SKM-1 (cell line): ENCODE data around the gene MSL3B.
A peak's percentile ranks its signal among the peaks of the same experiment; 100 is the strongest.

ENCODE experiments used
- DNase-seq: peaks from one replicate; lab custom pipeline; 2025; ENCODE audit not compliant: unreplicated experiment; lab: John Stamatoyannopoulos, UW

Gene MSL3B

DNA sequence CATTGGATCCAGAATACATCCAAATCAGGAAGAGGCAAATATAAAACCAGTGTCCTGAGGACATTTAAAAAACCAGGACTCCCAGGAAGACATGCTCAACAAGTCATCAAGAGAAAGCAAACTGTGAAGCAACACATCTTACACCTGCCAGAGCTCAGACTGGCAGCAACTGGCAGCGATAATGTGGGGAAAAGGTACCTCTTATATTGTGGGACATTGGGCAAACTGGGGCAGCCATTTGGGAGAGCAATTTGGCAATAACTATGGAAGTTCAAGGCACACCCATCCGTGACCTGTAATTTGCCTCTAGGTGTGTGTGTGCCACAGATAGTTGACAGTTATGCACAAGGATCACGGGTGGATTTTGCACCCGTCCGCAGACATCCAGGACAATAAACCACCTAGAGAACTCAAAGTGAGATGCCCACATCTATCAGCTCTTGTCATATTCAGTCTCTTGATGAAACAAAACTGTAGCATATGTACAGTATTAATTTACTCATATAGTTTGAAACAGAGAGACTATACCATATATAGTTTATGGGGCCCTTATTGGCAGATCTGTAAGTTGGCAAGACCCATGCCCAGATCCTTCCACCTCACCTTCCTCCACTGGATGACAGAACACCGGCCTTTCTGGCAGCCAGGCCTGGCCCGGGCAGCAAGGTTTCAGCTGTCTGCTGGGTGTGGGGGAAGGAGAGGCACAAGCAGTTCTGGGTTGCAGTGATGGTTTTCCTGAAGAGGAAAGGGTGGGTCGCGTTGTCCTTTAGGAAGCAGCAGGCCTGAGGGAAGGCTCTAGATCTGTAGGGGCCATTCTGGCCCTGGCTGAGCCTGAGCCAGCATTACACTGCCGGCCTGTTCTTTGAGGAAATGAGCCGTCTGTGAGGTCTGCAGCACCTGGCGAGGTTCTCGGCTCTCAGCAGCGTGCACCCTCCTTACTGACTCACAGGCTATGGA, 32.7 kb downstream of the MSL3B start:
- no peak for DNase-seq

DNA sequence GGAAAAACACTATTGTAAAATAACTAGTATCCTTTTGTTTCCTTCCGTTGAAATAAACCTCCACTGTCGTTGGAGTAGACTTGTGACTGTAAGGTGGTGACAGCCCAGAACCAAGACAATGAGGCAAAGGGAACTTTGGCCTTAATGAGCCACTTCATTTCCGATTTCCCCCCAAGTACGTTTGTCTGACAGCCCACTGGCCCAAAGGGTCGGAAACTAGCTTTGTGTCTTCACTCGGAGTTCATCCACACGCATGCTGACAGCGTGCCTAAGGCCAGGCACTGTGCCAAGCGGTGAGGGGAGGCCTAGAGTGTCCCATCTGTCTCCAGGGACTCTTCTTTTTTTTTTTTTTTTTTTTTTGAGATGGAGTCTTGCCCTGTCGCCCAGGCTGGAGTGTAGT, 34.8 kb downstream of the MSL3B start:
- no peak for DNase-seq

DNA sequence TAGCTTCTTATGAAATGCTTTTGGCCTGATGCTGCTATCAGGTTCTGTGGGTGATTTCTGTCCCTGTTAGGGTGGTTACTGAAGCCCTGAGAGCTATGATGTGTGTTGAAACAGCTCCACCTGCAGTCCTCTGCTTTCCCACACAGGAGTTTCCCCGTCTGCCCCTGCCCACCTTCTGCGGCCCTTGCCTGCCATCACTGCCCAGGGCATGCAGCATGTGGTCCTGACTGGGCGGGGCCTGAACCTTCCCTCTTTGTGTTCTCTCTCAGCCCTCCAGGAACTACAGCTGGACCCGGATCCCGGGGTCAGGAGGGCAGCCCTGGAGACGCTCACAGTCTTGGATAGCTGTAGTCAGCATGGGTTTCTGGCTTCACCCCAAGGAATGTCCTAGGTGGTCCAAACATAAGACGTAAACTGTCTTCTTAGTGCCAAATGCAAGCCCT, 35.3 kb downstream of the MSL3B start:
- DNase-seq, result no peak

DNA sequence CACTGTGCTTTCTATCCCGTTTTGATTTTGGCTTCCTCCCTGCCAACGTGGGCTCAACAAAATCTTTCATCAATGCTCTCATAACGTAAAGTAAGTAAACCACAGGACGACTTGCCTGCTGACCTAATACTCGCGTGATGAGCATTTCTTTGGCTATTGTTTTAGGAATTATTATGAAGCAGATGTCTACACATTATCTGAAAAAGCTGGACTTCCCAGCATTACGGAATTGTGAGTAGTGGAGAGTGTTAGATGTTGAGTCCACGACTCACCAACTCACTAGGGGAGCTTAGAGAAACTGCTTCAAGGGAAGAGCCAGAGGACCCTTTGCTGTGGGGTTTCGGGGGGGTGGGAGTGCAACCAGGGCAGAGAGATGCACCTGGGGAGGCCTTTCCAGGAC, 35.8 kb downstream of the MSL3B start:
- DNase-seq, result no peak

DNA sequence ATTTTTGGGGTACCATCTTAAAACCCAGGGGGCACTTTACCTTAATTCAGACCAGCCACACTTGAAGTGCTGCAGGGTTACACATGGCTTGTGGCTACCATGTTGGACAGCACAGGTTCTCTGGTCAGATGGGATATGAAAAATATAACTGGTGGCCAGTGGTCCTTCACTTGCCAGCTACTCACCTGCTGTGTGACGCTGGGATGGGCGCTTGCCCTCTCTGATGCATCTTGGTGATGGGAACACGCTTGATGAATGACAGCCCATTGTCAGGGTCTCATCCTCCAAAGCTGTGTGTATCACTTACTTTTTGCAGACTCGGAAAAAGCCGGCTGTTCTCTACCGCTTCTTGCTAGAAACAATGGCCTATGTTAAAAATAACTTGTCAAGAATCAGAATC, 36.3 kb downstream of the MSL3B start:
- DNase-seq, result no peak

DNA sequence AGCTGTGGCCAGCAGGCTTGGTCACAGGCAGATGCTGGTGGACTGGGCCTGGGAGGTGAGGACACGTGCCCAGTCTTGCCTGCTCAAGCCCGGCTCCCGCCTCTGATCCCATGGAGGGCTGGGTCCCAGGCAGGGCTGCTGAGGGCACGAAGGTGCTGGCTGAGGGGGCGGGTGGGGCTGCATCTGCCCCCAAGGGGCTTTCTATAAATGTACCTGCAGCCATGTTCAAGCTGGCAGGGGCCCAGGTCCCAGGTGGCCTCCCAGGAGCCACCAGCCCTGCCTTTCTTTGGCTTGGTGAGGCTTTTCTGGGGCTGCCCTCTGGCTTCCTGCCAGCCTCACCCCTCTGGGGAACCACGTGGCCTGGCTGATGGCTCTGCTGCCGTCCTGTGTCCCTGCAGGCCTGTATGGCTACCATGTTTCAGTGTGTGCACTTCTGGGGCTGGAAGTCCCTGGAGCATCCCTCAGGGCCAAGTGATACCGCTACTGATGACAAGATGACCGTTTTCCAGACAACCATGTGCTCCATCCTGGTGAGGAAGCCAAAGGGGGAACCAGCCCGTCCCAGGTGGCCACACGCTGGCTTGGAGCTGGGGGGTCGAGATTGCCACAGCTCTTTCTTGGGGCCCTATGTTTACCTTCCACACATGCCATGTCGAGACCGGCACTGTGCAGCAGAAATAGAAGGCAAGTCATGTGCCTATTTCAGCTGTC, 37.0 kb downstream of the MSL3B start:
- DNase-seq, result no peak

DNA sequence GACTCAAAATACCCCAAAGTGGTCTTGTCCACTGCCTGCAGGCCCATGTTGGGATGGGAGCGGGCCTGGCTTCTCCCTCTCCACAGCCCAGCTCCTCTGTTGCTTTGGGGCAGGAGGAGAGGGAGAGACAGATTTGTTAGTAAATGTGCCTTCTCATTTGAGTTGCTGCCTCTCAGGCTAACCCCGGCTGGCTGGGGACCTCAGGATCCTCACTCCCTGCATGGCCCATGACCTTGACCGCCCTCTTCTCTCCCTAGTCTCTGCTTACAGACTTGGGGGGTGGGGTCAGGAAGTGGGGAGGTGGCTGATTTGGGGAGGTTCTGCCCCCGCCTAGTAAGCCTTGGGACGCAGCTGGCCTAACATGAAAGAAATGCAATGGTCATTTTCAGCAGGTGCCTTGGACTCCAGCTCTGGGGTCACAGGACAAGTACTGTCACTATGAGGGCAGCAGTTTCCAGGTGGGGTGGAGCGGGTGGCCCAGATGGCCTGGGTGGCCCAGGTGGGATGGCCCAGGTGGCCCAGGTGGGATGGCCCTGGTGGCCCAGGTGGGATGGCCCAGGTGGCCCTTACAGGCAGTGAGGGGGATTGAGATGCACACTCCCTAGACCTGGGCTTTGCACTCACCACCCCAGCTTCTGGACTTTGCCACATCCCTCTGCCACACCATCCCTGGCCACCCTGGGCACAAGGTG, 37.9 kb downstream of the MSL3B start:
- DNase-seq, result no peak

DNA sequence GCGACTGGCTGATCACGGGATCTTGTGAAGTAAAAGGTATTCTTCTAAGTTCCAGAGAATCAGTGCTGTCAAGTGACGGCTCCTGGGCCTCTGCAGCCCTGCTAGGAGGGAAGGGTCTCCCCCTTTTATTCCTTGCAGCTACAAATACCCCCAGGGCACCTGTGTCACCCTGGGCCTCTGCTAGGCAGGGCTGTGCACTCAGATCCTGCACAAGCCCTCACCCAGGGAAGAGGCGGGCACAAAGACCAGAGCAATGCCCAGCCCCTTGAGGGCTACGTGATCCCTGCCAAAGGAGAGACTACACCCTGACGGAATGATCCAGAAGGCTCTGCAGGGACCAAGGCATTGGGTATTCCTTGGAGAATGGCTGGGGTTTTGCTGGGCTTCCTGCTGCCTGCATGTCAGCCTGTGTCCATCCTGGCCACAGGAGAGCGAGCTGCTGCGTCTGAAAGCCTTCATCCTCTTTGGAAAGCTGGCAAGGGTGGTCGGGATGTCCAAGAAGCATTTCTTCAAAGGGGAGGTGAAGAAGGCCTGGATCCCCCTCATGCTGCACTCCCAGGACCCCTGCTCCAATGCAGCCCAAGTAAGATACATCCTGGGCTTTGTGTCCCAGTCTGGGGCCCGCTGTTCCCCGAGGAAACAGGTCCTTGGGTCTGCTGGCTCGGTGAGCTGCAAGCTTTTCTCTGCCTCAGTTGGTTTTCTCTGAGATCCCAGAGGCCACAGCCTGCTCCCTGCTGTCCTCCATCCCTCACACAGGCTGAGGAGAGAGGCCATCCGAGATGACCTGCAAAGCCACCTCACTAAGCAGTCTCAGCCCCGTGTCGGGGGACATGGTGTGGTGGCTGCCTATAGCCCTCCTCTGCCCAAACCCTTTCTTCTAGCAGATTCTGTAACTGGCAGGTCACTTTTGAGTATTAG, 38.7 kb downstream of the MSL3B start:
- DNase-seq, result no peak

DNA sequence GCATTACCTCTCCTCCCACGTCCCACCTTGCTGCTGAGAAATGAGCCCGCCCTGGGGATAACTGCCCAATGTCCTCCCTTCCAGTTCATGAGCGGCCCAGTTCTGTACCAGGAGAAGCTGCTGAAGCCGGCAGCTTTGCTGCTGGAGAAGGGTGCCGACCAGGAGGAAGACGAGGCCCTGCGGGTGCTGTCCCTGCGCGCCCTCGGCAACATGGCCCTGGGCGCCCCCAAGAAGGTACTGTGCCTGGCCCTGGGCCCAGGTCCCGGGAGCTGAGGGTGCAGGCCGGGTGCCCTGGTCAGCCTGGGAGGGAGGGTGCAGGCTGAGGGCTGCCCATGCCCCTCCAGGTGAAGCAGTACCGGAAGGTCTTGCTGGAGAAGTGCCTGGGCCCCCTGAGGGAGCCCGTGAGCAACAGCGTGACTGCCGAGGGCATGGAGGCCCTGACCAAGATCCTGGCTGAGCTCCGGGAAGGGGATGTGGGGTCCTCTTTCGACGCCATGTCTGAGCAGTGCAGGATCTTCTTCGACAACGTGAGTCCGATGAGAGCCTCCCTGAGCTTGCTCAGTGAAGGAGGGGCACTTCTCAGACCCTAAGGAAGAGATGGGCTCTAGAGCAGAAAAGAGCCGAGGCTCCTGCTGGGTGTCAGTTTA, 39.5 kb downstream of the MSL3B start:
- DNase-seq, result no peak

DNA sequence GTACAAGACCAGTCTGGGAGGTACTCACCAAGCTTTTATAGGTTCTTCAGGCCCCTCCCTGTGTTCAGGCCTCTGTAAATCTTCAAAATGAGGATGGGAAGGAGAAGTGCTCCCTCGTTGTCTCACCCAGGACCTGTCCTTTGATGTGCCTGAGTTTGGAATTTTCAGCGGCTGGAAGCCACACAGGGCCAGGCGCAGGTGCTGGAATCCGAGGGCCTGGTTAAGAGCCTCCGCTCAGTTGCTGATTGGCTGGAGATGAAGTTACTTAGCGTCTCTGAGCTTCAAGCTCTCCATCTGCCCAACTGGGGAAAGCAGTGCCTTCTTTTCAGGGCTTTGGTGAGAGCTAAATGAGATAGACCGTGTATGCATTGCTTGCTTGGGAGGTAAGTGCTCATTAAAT, 43.8 kb downstream of the MSL3B start:
- DNase-seq, result no peak

DNA sequence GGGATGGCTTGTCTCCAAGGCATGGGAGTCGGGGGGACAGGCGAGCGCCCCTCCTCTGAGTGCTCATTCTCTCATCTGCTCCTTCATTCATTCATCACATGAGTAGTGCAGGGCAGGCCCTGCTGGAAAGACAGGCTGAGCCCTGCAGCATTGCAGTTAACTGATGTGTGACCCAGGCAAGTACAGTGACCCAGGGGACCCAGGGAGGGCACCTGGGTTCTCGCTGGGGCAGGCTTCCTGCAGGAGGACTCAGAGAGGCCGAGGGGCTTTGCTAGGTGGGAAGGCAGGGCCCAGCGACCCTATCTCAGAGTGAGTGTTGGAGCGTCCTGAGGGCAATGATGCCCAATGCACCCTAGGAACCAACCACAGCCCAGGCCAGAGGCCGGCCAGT, 44.5 kb downstream of the MSL3B start:
- no peak for DNase-seq

DNA sequence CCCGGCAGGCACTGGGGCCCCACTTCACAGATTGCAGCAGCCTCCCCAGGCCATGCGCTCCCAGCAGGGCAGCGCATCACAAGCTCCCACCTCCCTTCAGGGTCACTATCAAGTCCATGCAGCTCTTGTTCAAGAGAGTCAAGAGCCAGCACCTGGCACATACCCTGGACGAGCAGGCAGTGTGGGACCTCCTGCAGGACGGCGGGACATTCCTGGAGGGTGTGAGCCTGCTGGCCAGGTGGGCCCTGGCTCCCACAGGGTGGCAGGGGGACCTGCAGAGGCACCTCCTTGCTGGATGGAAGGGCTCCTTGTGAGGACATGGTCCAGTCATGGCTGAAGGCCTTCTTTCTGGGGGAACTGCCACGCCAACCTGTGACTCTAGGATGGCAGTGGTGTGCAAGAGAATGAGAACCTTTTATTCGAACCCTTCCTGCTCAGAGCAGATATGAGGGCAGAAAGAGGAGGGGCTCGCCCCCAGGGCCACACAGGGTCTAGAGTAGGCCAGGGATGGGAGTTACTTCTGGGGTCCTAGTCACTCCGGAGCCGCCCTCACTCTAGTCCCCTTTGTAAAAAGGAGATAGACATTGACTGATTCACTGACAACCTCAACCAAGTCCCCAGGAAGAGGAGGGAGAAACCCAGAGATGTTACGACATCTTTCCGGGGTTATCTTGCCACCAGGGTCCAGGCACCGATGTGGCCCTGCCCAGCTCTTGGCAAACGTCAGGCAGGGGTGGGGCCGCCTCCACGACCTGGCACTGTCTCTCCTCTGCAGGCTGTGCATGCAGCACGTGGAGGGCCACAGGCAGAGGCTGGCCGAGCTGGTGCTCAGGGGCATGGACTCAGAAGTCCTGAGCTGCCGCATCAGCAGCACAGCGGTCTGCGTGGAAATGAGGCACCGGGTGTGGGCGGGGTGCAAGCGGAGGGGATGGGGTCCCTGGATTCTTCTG, 45.1 kb downstream of the MSL3B start:
- DNase-seq, result peak; percentile 5

DNA sequence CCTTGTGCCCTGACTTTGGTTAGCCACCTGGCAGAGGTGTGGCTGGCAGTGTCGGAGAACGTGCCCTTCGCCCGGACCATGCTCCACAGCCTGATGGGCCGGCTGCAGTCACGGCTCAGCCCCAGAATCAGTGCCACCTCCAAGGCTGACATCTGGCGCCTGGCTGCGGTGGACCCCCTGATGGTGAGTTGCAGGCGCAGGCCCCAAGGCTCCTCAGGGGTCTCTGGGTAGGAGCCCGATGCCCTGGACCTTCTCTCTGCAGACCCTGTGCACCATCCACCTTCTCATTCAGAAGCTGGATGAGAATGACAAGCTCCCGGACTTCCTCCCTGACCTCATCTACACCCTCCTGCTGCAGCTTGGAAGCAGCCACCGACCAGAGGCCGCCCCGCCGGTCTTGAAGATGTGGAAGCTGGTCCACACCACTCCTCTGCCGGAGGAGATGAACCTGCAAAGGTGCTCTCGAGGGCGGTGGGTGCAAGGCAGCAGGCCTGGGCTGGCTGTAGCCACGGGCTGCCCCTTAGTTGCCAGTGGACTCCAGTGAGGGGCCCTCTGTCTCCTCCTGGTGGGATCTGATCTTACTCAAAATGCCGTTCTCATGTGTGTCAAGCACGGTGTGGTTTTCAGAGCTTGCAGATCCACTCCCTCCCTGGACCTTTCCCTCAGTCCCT, 46.0 kb downstream of the MSL3B start:
- DNase-seq, result no peak

DNA sequence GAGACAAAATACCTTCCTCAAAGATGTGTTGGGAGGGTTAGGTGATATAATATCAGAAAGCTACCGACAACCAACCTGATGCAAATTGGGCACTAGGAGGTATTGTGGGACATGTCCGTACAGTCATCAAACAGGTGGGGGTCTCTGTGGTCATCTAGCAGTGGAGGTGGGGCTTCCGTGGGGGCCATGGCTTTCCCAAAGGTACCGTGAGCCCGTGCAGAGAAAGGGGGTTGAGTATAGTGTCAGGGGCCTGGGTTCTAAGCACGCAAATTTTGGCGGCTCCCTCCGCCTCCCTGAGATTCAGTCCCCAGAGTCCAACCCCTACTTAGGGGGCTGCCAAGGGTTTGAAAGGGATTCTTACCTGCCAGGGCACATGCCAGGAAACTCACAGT, 46.5 kb downstream of the MSL3B start:
- DNase-seq, result no peak

DNA sequence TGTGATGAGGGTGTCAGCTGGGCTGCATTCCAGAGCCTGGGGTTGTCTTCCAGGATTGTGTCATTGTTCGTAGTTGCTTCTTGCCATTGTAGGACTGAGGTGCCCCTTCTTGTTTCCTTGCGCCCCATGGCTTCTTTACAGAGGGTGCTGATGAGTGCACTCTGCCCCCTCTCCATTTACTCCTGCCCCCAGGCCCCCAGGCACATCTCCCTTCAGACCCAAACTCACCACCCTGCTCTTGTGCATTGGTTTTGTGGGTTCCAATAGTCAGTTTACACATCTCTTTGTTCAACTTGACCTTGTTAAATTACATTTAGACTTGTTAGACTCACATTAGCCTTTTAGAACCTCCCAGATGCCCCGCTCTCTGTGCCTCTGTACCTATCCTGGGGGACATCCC, 47.0 kb downstream of the MSL3B start:
- DNase-seq, result no peak

DNA sequence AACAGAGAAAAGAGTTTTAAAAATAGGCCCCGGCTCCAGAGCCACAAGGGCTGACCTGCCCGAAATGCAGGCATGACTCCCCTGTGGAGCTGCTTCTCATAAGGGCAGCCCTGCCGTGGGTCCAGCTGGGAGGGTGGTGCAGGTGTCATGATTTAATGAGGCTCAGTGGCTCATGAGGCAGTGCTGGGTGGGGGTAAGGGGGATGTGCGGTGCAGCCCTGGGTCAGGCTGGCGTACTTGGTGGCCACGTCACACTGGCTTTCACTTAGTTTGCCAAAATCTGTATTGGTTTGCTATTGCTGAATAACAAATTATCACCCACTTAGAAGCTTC, 47.4 kb downstream of the MSL3B start:
- no peak for DNase-seq

DNA sequence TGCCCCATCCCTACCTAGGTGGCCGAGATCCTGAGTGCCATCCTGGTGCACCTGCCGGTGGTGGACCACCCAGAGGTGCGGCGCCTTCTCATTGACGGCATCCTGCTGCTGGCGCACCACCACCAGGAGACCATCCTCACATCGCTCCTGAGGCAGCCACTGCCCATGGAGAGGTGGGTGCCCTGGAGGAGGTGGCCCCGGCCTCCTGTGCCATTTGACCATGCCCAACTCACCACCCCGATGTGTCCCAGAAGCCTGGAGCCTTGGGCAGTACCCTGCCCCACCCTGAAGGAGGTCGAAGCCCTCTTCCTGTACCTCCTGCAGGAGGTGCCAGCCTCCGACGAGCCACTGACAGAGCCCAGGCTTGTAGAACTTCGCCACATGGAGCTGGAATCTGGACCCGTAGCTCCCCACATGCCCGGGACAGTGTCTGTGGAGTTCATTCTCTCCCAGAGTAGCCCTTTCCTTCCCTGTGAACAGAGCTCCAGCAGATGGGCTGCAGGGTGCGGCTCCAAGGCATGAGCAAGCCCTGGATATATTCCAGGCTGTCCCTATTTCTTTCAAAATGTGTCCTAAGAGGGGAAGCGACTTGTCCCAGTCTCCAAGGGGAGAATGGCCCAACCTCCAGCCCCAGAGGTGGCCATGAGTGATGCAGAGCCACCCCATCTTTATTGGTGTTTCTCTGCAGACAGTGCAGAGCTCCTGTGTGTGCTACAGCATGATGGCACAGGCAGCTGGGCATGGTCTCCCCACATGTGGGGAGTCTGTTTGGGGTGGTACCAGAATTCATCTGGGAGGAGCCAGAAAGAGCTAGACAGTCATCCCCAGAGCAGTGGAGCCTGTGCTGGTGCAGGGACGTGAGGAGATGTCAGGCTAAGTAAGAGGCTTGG, 48.1 kb downstream of the MSL3B start:
- no peak for DNase-seq
